GM21360 (cell line): ENCODE measurements around the gene CYTH4.

Source experiments
- ATAC-seq: cut with Tn5 transposase; IDR thresholded peaks from one replicate; pipeline ENCODE4 v1.9.1; 2021; ENCODE audit warnings: mild to moderate bottlenecking, moderate library complexity; ENCODE audit not compliant: unreplicated experiment

Gene CYTH4

DNA sequence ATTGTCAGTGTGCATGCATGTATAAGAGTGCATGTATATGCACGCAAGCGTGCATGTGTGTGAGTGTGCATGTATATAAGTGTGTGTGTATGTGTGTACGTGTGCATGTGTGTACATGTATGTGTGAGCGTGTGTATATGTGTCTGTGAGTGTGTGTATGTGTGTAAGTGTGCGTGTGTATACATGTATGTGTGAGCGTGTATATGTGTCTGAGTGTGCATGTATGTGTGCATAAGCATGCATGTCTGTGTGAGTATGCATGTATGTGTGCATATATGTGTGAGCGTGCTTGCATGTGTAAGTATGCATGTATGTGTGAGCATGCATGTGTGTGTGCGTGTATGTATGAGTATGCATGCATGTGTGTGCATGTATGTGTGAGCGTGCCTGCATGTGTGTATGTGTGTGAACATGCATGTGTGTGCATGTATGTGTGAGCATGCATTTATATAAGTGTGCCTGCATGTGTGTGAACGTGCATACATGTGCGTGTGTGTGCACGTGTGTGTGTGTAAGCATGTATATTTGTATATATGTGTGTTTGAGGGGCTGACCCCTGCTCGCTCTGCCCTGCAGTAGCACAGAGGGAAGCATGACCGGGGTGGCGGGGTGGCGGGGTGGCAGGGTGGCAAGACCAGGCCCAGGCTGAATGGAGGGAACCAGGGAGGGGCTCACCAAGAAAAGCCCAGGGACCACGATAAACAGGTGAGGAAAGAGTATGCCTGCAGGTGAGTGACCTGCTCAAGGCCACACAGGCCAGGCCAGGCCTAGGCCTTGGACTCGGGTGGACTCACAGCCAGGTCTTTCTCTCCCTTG is 26.3 kb downstream of the CYTH4 start:
- ATAC-seq, result no peak

DNA sequence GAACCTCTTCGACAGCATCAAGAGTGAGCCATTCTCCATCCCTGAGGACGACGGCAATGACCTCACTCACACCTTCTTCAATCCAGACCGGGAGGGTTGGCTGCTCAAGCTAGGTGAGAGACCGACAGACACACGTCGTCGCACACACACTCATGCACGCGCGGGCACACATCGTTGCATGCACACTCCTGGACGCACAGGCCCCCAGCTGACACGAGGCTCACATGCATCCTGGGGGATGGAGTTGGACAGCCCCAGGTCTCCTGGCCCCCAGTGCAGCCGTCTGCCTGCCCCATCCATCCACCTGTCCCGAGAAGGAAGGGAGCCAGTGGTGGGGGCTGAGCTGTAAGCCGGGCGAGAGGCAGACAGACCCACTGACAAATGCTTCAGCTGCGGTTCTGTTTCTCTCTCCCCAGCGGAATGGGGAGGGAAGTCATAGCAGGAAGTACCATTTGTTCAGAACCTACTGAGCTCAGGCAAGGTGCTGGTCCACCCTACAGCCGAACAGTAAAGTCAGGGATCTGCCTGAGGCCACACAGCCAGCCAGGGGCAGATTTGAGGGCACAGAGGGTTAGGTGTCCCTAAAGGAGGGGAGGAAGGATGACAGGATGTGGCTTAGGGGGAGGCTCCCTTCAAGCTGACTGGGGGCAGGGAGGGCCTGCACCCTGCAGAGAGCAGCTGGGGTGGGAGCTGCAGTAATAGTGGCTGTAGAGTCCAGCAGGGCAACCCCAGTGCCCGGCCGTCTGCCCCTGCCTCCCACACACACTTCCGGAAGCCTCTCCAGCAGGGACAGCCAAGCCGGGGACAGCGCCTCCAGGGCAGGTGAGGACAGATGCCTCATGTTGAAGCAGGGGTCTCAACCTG is 27.1 kb downstream of the CYTH4 start:
- ATAC-seq, result no peak

DNA sequence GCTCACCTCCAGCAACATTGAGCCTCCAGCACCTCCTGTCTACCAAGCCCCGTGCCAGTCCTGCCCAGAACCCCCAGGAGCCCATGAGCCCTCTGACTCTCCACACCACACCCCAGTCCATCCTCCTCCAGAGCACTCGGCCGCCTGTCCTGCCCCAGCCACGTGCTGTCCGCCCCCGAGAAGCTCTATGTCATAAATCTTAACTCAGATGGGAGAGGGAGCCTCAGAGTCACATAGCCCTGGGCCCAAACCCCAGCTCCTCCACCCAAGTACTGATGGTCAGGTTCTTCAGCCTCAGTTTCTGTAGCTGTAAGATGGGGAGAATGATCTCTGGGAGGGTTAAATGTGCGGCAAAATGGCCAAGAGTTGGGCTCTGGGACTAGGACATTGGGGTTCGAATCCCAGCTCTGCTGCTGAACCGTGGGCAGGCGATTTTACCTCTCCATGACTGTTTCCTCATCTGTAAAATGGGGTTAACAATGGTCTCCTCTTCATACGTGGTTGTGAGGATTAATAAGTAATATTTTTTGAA is 27.8 kb downstream of the CYTH4 start:
- no peak for ATAC-seq

DNA sequence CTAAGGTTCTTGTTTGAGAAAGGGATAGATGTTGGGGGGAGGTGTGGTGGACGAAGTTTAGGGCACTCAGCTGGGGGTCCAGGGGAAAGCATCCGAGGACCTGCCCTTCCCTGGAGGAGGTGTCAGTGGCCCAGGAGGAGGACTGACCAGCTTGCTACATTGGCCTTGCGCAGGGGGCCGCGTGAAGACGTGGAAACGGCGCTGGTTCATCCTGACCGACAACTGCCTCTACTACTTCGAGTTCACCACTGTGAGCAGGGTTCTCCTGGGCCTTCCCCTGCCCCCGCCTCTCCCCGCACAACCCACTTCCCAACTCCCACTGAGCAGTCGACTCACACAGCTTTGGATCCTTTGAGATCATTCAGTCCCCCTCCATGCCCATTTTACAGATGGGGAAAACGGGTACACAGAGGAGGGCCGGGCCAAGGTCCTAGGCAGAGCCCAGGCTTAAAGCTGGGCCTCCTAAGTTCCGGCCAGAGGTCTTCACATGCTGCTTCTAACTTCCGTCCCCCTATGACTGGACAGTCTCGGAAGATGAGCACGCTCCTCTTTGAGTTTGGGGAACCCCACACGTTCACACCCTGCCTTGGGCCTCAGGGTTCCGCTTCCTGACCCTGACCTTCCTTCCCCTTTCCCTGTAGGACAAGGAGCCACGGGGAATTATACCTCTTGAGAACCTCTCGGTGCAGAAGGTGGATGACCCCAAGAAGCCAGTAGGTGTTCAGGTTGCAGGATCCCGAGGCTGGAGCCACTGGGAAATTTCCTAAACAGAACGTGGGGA is 28.7 kb downstream of the CYTH4 start:
- ATAC-seq, result no peak

DNA sequence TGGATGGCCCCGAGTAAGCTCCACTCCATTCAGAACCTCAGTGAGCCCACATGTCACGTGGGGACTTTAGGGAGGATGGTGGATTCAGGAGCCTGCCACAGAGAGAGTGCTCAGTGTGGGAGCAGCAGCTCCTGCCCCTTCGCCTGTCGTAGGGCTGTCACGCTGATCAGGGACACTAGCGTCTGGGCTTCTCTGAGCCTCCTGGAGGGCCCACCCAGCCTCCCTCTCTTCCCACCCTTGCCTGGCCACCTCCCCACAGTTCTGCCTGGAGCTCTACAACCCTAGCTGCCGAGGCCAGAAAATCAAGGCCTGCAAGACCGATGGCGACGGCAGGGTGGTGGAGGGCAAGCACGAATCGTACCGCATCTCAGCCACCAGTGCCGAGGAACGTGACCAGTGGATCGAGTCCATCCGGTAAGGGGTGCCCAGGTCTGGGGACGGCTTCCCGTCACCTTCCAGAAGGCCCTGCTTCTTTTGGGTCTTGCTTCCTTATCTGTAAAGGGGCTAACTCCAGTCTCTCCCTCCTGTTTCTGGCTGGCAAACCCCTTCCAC is 29.5 kb downstream of the CYTH4 start:
- no peak for ATAC-seq

DNA sequence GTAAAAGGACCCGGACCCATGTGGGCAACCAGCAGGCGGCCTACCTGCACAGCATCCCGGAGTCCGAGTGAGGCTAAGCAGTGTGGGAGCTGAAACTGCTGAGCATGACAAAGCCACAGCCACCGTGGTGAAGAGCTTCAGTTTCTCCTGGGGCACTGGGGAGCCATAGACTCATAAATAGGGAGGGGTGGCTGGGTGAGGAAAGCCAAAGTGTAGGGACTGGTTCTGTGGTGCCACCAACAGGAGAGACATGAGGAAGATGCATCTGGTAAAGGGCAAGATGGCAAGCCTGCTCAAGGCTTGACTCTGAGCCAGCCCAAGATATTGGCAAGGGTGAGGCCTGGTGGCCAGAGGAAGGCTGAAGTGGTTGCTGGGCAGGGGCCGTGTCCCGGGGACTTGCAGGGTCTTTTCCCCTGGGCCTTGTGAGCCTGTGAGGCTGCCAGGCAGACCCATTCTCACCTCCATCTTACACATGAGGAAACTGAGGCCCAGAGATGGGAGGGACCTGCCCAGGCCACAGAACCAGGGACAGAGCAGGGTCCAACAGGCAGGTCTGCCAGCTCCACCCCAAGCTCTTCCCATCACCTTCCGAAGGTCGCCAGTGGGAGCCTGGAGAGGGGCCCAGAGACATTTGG is 30.4 kb downstream of the CYTH4 start:
- ATAC-seq, result no peak

DNA sequence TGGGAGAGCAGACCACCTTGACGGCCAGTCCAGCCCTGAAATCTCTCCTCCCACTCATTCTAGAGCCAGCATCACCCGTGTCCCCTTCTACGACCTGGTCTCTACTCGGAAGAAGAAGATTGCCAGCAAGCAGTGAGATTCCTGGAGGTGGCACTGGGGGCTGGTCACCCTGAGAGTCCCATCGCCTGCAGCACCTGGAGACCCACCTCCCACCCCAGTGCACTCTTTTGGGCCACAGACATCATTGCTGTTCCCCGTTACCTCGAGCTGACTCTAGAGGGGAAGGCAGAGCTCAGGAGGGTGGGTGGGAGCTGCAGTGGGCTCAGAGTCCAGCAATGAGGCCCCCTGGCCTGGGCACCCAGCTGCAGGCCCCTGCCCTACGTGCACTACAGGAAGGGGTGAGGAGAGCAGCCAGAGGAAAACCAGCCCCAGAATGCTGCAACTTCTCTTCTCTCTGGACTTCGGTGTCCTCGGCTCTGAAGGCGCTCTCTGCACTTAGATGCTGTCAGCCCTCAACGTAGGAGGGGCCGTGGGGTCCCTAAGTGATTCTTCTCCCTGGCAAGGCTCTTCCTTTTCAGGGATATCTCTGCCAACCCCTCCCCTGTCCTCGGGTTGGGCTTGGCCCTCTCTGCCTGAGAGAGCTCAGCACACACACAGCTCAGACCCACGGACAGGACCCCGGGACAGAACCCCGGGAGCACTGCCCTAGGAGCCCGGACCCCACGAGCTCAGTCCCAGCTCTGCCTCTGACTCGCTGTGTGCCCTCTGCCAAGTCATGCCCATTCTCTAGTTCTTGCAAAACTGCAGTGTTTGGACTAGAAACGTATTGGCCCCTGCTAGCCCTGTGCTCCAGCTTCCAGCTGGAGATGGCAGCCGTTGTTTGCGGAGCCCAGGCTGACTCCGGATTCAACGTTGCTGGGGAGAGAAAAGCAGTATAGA is 31.3 kb downstream of the CYTH4 start:
- no peak for ATAC-seq

DNA sequence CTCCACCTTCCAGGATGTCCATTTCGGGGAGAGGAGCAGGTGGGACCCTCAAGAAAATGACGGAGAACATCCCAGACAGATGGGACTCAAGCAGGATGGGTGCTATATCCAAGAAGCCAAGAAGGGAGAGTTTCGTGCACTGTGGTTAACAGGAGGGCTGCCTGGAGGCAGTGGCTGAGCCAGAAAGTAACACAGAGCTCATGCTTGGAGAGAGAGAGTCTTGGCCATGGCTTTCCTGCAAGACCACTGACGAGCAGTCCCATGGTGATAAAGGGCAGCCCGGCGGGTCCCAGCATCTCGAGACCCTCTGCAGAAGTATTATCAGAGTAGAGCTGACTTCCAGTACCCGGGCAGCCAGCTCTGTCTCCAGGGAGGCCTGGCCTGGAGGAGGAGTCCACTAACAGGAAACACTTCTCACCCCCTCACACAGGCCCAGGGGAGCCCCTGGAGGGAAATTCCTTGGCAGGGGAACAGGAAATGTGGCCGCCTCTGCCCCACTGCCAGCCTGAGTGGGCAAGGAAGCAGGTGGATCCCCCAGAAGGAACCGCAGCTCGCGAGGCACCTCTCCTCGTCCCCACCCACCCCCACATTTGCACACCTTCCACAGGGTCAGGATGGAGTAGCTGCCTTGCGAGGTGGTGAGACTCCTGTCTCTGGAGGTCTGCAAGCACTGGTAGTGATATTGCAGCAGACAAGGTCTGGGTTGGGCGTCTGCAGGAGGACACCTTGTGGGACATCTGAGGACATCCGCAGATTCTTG is 32.2 kb downstream of the CYTH4 start:
- no peak for ATAC-seq

DNA sequence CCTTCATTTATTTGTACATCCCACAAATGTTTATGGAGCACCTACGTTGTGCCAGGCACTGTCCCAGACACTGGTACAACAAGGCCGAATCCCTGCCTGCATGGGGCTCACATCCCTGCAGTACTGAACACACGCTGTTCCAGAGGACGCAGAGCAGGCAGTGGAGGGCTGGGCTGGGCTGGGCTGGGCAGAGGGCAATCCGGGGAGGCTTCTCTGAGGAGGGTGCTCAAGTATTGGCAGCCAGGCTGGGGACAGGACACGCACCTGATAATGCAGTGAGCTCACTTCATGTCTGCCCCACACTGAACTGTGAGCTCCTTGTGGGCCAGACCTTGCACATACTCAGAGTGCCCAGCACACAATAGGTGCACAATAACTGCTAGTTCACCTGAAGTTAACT is 34.1 kb downstream of the CYTH4 start:
- ATAC-seq, result no peak

DNA sequence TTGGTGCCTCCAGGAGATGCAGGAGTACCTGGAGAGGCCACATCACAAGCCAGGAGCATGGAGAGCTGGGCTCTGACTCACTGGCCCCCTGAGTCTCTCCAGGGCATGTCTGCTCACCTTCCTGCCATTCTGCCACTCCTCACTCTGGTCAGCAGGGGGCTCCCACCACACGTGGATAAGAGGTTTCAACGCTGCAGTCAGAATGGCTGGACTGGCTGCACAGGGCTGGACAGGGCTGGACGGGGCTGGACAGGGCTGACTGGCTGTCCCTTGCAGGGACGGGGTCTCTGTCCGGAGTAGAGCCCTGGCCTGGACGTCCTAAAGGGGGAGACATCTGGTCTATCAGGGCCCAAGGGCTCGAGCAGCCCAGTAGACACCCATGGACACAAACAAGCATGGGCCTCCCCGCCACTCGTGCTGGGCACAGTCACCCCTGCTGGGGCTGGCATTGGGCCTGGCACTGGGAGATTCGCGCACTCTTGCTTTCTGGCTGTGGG is 34.6 kb downstream of the CYTH4 start:
- ATAC-seq, result no peak

DNA sequence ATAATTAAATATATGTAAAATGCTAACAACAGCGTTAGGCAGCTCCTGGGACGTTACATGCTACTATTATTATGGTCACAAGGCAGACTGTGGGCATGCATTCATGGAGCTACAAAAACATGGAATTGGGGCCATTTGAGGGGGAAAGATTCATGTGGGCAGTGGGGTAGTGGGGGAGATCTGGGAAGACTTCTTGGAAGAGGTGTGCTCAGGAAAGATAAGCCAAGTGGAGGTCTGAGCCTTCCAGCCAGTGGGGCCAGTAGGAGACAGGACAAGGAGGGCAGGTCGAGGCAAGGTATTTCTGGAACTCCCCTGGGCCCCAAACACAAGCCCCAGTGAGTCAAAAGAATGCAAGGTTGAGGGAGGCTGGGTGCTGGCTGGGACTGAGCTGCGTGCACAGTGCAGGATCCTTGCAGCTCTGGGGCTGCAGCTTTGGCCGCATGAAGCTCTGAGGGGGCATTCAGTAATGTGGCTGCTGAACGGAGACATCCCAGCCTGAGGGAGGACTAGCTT is 35.4 kb downstream of the CYTH4 start:
- no peak for ATAC-seq

DNA sequence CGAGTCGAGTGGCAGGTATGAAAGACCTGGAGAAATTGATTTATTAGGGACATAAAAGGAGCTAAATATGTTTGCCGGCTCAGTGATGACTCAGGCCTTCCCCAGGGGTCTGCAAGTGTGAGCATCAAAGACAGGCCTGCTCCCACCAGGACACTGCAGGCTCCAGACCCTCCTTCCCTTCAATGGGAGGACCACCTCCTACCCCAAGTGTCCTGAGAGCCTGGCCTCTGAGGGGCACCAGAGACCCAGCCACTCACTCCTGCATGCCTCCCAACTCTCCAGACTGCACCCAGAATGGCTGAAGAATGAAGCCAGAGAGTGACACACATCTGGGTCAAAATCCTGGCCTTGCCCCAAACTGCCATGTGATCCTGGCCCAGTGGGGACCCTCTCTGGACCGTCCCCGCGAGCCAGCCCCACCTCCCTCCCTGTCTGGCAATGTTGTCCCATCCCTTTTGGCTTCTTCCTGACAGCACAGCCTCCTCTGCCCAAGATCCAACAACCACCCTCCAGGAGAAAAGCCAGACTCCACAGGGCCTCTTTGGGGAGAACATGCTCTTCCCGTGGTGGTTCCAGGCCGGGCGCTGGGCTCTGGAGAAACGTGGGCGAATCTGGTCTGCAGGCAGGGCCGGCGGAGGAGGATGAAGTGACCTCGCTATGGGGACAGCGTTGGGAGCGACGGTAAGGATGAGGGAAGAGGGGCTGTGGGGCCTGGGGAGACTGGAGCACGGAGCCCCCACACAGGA is 36.2 kb downstream of the CYTH4 start:
- no peak for ATAC-seq

DNA sequence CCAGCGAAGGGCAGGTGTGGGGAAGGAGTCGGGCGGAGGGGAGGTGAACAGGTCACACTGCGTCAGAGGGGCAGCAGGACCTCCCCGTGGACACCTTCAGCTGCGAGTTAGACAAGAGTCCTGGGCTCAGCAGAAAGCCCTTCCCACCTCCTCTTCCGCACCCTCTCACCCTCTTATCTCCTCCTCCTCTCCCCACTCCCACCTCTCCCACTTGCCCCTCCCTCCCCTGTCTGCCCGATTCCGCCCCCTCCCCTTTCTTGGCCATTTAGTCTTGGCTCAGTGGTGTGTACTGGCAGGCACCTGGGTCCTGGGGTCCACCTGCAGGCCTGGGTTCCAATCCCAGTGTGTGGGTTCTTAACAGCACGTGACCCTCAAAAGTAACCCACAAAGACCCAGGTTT is 37.2 kb downstream of the CYTH4 start:
- no peak for ATAC-seq

DNA sequence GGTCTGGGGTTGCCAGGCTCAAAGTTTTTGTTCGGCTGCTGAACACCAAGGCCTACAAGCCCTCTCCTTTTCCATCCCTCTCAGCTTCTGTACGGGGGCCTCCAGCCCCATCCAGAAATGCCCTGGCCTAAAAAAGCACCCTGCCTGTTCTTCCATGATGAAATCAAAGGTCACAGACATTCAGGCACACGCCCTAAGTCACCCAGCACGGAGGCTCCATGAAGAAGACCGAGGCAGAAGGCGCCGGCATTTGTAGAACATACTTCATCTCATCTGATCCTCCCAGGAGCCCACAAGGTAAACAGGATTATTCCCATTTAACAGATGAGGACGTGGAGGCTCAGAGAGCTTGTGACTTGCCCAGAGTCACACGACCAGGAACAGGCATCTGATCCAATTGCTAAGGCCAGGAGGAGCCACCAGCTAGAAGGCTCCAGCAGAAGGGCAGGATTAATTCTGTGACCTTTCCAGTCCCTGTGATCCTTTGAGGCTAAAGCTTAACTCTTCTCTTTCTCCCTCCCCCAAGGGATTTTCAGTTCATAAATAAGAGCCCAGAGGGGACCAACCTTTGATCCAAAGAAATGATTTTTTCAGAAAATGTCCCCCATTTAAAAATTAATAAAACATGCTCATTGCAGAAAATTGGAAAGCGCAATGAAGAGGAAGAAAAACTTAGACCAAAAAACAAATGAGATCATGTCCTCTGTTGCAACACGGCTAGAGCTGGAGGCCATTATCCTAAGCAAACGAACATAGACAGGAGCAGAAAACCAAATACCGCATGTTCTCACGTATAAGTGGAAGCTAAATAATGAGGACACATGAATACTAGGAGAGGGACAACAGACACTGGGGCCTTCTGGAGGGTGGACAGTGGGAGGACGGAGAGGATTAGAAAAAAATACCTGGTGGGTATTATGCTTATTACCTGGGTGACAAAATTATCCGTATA is 38.7 kb downstream of the CYTH4 start:
- no peak for ATAC-seq

DNA sequence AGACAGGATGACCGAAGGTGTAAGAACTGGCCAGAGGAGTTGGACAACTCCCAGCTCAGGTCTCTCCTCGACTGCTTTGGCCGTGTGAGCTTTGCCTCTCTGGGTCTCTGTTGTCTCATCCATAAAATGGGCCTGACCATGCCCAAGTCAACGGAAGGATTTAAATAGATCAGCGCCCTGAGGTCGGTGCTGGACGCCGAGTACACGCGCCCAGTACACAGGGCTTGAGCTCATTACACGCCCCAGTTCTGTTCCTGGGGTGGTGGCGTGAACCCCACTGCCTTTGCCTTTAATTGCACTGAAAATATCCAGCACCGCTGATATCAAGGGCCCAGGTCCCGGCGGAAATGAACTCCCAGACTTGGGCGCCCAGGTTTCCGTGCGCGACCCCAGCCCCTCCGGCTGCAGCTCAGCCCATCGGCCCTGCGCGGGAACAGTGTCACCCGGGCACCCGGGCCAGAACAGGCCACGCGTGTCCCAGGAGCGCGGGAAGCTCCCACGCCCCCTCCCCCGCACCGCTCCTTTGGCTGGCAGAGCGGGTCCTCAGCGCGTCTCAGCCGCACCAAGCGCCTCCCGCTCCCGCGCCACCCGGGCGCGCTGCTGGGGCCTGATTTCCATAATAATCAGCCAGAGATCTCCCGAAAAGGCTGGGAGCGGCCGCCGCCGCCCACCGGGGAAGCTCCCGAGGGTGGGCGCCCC is 42.2 kb downstream of the CYTH4 start:
- ATAC-seq, result no peak

DNA sequence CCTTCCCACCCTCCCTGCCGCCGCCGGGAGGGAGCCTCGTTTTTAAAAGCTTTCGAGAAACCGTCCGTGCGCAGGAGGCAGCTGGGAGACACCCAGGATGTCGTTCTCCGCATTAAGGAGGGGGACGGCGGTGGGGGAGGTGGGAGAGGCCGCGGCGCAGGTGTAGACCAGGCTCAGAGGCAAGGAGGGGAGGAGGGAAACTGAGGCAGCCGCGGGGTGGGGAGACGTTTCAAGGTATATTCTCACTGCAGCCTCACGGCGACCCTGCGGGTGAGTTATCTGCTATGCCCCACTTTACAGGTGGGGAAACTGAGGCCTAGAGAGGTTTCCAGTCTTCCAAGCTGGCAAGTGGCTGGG is 42.7 kb downstream of the CYTH4 start:
- ATAC-seq, result no peak
